ENCODE data around the gene CCNL2.
A peak's percentile ranks its signal among the peaks of the same experiment; 100 is the strongest.
"Not testable (repeated sequence)": the region's sequence is repeated elsewhere in the genome, so short reads cannot be mapped to it uniquely, and the experiment has no call there.

The CCNL2 gene

GRCh38 chr1:1399187-1399871, at the start of gene CCNL2:
Gene CCNL2 (minus strand): TSS chr1:1399335. CDS start chr1:1399306, 29 bp downstream.
- Histone ChIP-seq H3K4me3 (ENCODE audit: low read length) (peak within 1 kb of the TSS; percentile 88), H3K36me3 (ENCODE audit: control insufficient read depth, insufficient read depth, low read length) (peaks cover 24% of the 10 kb centered on the region), H3K9me3 (ENCODE audit: control insufficient read depth, insufficient read depth, low read length) (no peaks in the 10 kb centered on the region), H3K27me3 (ENCODE audit: control insufficient read depth, insufficient read depth, low read length) (no peaks in the 10 kb centered on the region), H3K27ac (ENCODE audit: low read length) (no peak within 1 kb of the TSS), H3K4me1 (ENCODE audit: control insufficient read depth, insufficient read depth, low read length) (0 out of 2 replicates have a peak, but pooled peaks cover 2% of the 10 kb centered on the region)
- WGBS (ENCODE audit: insufficient coverage, insufficient read length): no CpG with 5 or more reads among the region's 86 CpGs
- DNase-seq (ENCODE audit: low read depth, low spot score): peak; percentile 98

DNA sequence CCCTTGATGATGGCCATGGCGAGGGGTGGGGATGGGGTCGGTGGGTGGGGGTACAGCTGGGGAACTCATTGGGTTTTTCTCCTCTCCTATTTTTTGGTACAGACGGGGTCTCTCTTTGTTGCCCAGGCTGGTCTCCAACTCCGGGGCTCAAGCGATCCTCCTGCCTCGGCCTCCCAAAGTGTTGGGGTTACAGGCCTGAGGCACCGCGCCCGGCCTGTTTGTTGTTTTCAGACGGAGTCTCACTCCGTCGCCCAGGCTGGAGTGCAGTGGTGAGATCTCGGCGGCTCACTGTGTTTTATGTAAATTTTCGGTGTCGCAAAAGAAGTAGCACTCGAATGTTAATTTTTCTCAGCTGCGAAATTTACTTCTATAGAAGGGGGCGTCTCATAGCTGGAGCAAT, 47.5 kb upstream of the CCNL2 start:
- H3K36me3 ChIP-seq (ENCODE audit: control insufficient read depth, insufficient read depth, low read length); H3K4me1 ChIP-seq (ENCODE audit: control insufficient read depth, insufficient read depth, low read length); DNase-seq (ENCODE audit: low read depth, low spot score); H3K9me3 ChIP-seq (ENCODE audit: control insufficient read depth, insufficient read depth, low read length); H3K4me3 ChIP-seq (ENCODE audit: low read length); H3K27me3 ChIP-seq (ENCODE audit: control insufficient read depth, insufficient read depth, low read length); H3K27ac ChIP-seq (ENCODE audit: low read length): not testable (repeated sequence)
- no CpG with 5 or more reads among the region's 19 CpGs for WGBS (ENCODE audit: insufficient coverage, insufficient read length)

- no peak for DNase-seq (ENCODE audit: low read depth, low spot score)
- peaks cover 3% of the 10 kb centered on the region; the same call in 1 of the 2 replicates for H3K36me3 ChIP-seq (ENCODE audit: control insufficient read depth, insufficient read depth, low read length)
- no peak overlapping the region for H3K4me3 ChIP-seq (ENCODE audit: low read length)
- no peaks in the 10 kb centered on the region for H3K9me3 ChIP-seq (ENCODE audit: control insufficient read depth, insufficient read depth, low read length)
- no peaks in the 10 kb centered on the region for H3K27me3 ChIP-seq (ENCODE audit: control insufficient read depth, insufficient read depth, low read length)
- WGBS (ENCODE audit: insufficient coverage, insufficient read length): no CpG with 5 or more reads among the region's 32 CpGs
- H3K4me1 ChIP-seq (ENCODE audit: control insufficient read depth, insufficient read depth, low read length): no peaks in the 10 kb centered on the region
- H3K27ac ChIP-seq (ENCODE audit: low read length): no peak overlapping the region
Observed at GRCh38 chr1:1442069-1442770, 43.1 kb upstream of the CCNL2 start.

GRCh38 chr1:1441002-1441888, 42.1 kb upstream of the CCNL2 start:
- Histone ChIP-seq H3K4me1 (ENCODE audit: control insufficient read depth, insufficient read depth, low read length) (no peaks in the 10 kb centered on the region), H3K36me3 (ENCODE audit: control insufficient read depth, insufficient read depth, low read length) (peaks cover 3% of the 10 kb centered on the region; the same call in 1 of the 2 replicates), H3K27me3 (ENCODE audit: control insufficient read depth, insufficient read depth, low read length) (no peaks in the 10 kb centered on the region), H3K4me3 (ENCODE audit: low read length) (no peak overlapping the region), H3K9me3 (ENCODE audit: control insufficient read depth, insufficient read depth, low read length) (no peaks in the 10 kb centered on the region), H3K27ac (ENCODE audit: low read length) (no peak overlapping the region)
- WGBS (ENCODE audit: insufficient coverage, insufficient read length): no CpG with 5 or more reads among the region's 29 CpGs
- no peak for DNase-seq (ENCODE audit: low read depth, low spot score)

- H3K4me3 ChIP-seq (ENCODE audit: low read length): no peak overlapping the region
- H3K4me1 ChIP-seq (ENCODE audit: control insufficient read depth, insufficient read depth, low read length): no peaks in the 10 kb centered on the region
- H3K36me3 ChIP-seq (ENCODE audit: control insufficient read depth, insufficient read depth, low read length): peaks cover 3% of the 10 kb centered on the region; the same call in 1 of the 2 replicates
- no peak for DNase-seq (ENCODE audit: low read depth, low spot score)
- H3K9me3 ChIP-seq (ENCODE audit: control insufficient read depth, insufficient read depth, low read length): no peaks in the 10 kb centered on the region
- H3K27ac ChIP-seq (ENCODE audit: low read length): no peak overlapping the region
- H3K27me3 ChIP-seq (ENCODE audit: control insufficient read depth, insufficient read depth, low read length): no peaks in the 10 kb centered on the region
- WGBS (ENCODE audit: insufficient coverage, insufficient read length): no CpG with 5 or more reads among the region's 26 CpGs
Observed at GRCh38 chr1:1440262-1441001, 41.3 kb upstream of the CCNL2 start.

DNA sequence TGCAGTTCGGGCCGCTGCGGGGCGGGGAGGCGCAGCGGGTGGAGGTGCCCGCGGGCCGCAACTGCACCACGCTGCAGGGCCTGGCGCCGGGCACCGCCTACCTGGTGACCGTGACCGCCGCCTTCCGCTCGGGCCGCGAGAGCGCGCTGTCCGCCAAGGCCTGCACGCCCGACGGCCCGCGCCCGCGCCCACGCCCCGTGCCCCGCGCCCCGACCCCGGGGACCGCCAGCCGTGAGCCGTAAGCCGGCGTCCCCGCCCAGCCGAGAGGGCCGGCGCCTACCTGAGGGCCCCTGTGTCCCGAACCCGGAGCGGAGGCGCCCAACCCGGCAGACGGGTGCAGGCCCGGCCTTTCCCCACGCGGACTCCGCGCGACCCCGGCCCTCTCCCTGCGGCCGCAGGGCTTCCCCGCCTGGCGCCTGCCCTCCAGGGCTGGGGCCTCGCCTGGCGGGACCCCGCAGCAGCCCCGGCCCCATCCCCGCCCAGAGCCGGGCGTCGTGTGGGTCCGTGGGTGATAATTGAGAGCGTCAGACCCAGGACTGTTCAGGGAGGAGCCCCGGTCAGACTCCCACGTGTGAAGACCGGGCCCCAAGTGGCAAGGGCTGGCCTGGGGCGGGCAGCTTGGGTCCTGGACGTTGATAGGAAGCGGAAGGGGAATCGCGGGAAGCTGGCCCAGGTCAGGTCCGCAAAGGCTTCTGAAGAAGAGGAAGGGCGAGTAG, 40.6 kb upstream of the CCNL2 start:
- Histone ChIP-seq H3K4me3 (ENCODE audit: low read length) (no peak overlapping the region), H3K9me3 (ENCODE audit: control insufficient read depth, insufficient read depth, low read length) (no peaks in the 10 kb centered on the region), H3K4me1 (ENCODE audit: control insufficient read depth, insufficient read depth, low read length) (peaks cover 6% of the 10 kb centered on the region), H3K36me3 (ENCODE audit: control insufficient read depth, insufficient read depth, low read length) (peaks cover 3% of the 10 kb centered on the region; the same call in 1 of the 2 replicates), H3K27ac (ENCODE audit: low read length) (no peak overlapping the region), H3K27me3 (ENCODE audit: control insufficient read depth, insufficient read depth, low read length) (no peaks in the 10 kb centered on the region)
- DNase-seq (ENCODE audit: low read depth, low spot score): no peak
- no CpG with 5 or more reads among the region's 82 CpGs for WGBS (ENCODE audit: insufficient coverage, insufficient read length)

DNA sequence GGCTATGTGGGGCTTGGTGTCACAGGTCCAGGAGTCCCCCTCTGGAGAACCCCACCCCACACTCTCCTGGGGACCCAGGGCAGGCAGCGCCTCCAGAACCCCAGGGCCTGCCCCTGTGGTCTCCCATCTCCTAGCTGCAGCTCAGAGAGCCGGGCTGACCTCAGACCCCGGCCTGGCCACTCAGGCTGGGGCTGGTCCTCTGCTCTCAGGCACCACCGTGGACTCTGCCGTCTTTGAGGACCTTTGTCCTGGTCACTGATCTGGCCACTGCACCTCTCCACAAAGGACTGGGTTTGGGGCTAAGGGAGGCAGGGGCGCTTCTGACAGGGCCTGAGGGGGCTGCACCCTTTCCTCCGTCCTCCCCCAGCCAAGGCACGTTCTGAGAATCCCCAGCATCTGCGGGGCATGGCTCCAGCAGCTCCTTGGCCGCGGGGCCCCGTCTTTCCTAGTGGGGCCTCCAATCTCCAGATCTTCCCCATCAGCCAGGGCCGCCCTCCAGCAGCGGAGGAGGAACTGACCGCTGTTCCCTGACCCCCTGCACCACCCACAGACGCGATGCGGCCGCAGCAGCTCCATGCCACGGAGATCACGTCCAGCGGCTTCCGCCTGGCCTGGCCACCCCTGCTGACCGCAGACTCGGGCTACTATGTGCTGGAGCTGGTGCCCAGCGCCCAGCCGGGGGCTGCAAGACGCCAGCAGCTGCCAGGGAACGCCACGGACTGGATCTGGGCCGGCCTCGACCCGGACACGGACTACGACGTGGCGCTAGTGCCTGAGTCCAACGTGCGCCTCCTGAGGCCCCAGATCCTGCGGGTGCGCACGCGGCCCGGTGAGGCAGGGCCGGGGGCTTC, 39.6 kb upstream of the CCNL2 start:
- Histone ChIP-seq H3K9me3 (ENCODE audit: control insufficient read depth, insufficient read depth, low read length) (no peaks in the 10 kb centered on the region), H3K27ac (ENCODE audit: low read length) (no peak overlapping the region), H3K4me1 (ENCODE audit: control insufficient read depth, insufficient read depth, low read length) (peaks cover 14% of the 10 kb centered on the region), H3K27me3 (ENCODE audit: control insufficient read depth, insufficient read depth, low read length) (no peaks in the 10 kb centered on the region), H3K4me3 (ENCODE audit: low read length) (no peak overlapping the region), H3K36me3 (ENCODE audit: control insufficient read depth, insufficient read depth, low read length) (peaks cover 3% of the 10 kb centered on the region; the same call in 1 of the 2 replicates)
- DNase-seq (ENCODE audit: low read depth, low spot score): no peak
- WGBS (ENCODE audit: insufficient coverage, insufficient read length): no CpG with 5 or more reads among the region's 45 CpGs

DNA sequence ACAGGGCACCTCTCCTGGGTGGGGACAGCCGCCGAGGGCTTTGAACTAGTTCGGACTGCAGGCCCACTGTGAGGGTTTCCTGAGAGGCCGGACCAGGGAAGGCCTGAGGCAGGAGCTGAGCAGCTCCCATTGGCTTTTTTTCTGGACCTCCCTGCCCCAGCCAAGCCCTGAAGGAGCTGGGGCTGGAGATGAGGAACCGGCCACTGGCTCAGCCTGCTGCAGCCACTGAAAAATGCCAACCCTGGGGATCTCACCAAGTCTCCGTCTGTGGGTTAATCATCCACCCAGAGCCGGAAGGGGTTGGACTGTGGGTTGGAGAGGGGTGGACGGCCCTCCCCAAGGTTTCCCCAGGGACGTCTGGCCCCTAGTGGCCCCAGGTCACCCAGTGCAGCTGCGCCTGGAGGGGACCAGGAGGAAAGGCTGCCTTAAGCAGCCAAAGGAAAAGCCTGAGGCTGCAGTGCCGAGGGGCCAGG, 38.8 kb upstream of the CCNL2 start:
- Histone ChIP-seq H3K9me3 (ENCODE audit: control insufficient read depth, insufficient read depth, low read length) (no peaks in the 10 kb centered on the region), H3K27ac (ENCODE audit: low read length) (no peak overlapping the region), H3K27me3 (ENCODE audit: control insufficient read depth, insufficient read depth, low read length) (no peaks in the 10 kb centered on the region), H3K4me3 (ENCODE audit: low read length) (no peak overlapping the region), H3K36me3 (ENCODE audit: control insufficient read depth, insufficient read depth, low read length) (peaks cover 3% of the 10 kb centered on the region; the same call in 1 of the 2 replicates), H3K4me1 (ENCODE audit: control insufficient read depth, insufficient read depth, low read length) (peaks cover 20% of the 10 kb centered on the region)
- no CpG with 5 or more reads among the region's 11 CpGs for WGBS (ENCODE audit: insufficient coverage, insufficient read length)
- DNase-seq (ENCODE audit: low read depth, low spot score): no peak
